HepG2 (cell line): ENCODE results near the gene EXOSC9. TPM values are rescaled to one million over a fixed set of nuclear protein-coding genes. Genes with fewer than 3 reads are reported as not detected.

Experiments used
- AGO1 ChIP-seq: fragments of 200-400 bp; formaldehyde crosslinking; IDR thresholded peaks from 2 replicates; pipeline ENCODE4 v1.6.1; 2017; ENCODE audit warnings: mild to moderate bottlenecking, low read depth, low read length, moderate library complexity; ENCODE audit not compliant: poor library complexity, severe bottlenecking
- ELF4 ChIP-seq: sonication (generic); formaldehyde crosslinking; IDR thresholded peaks from 2 replicates; pipeline ENCODE4 v1.5.0; 2020; ENCODE audit warnings: missing genetic modification reagents, mild to moderate bottlenecking, moderate library complexity, borderline replicate concordance
- GLMP ChIP-seq: sonication (generic); formaldehyde crosslinking; IDR thresholded peaks from 2 replicates; pipeline ENCODE4 v1.9.0; 2021; ENCODE audit warnings: missing genetic modification reagents, mild to moderate bottlenecking, borderline replicate concordance
- GPBP1L1 ChIP-seq: sonication (generic); formaldehyde crosslinking; IDR thresholded peaks from 2 replicates; pipeline ENCODE4 v1.5.0; 2020; ENCODE audit warnings: mild to moderate bottlenecking, missing genetic modification reagents
- HMG20B ChIP-seq: conservative IDR thresholded peaks from 2 replicates; pipeline ENCODE4 v1.6.1; 2016; ENCODE audit warnings: missing genetic modification reagents, missing compliant biosample characterization
- HNRNPK ChIP-seq: fragments of 200-400 bp; formaldehyde crosslinking; IDR thresholded peaks from 2 replicates; pipeline ENCODE4 v1.6.1; 2018; ENCODE audit warnings: low read length, low read depth, moderate library complexity, mild to moderate bottlenecking; ENCODE audit not compliant: poor library complexity, severe bottlenecking
- MNT ChIP-seq: fragments of 450-650 bp; IDR thresholded peaks from 2 replicates; pipeline ENCODE4 v1.6.1; 2016
- MTA1 ChIP-seq: sonication (generic); formaldehyde crosslinking; IDR thresholded peaks from 2 replicates; pipeline ENCODE4 v1.4.0; 2020; ENCODE audit warnings: missing genetic modification reagents, mild to moderate bottlenecking, borderline replicate concordance
- NCOA1 ChIP-seq: sonication (generic); formaldehyde crosslinking; IDR thresholded peaks from 2 replicates; pipeline ENCODE4 v1.9.0; 2021; ENCODE audit warnings: missing genetic modification reagents
- NKX3-1 ChIP-seq: sonication (generic); formaldehyde crosslinking; IDR thresholded peaks from 2 replicates; pipeline ENCODE4 v1.5.0; 2020; ENCODE audit warnings: missing genetic modification reagents
- NRL ChIP-seq: sonication (generic); formaldehyde crosslinking; IDR thresholded peaks from 2 replicates; pipeline ENCODE4 v1.5.0; 2020; ENCODE audit warnings: missing genetic modification reagents, mild to moderate bottlenecking, moderate library complexity, borderline replicate concordance
- TGIF2 ChIP-seq: IDR thresholded peaks from 2 replicates; pipeline ENCODE4 v1.6.1; 2016; ENCODE audit warnings: control low read depth, missing compliant biosample characterization
- THAP7 ChIP-seq: sonication (generic); formaldehyde crosslinking; IDR thresholded peaks from 2 replicates; pipeline ENCODE4 v1.8.1; 2023; ENCODE audit warnings: mild to moderate bottlenecking, missing genetic modification reagents
- ZNF136 ChIP-seq: sonication (generic); formaldehyde crosslinking; IDR thresholded peaks from 2 replicates; pipeline ENCODE4 v1.8.1; 2022; ENCODE audit warnings: low read depth, mild to moderate bottlenecking, moderate library complexity, missing genetic modification reagents
- ZNF180 ChIP-seq: sonication (generic); formaldehyde crosslinking; IDR thresholded peaks from 2 replicates; pipeline ENCODE4 v1.4.0; 2020; ENCODE audit warnings: low read depth, missing genetic modification reagents, borderline replicate concordance
- ZNF276 ChIP-seq: sonication (generic); formaldehyde crosslinking; IDR thresholded peaks from 2 replicates; pipeline ENCODE4 v1.4.0; 2020; ENCODE audit warnings: mild to moderate bottlenecking, low read depth, missing genetic modification reagents
- ZNF570 ChIP-seq: sonication (generic); formaldehyde crosslinking; IDR thresholded peaks from 2 replicates; pipeline ENCODE4 v1.4.0; 2020; ENCODE audit warnings: mild to moderate bottlenecking, missing genetic modification reagents, borderline replicate concordance
- ZNF652 ChIP-seq: IDR thresholded peaks from 2 replicates; pipeline ENCODE4 v1.6.1; 2016; ENCODE audit warnings: low read depth, borderline replicate concordance
- ZNF724P ChIP-seq: sonication (generic); formaldehyde crosslinking; IDR thresholded peaks from 2 replicates; pipeline ENCODE4 v1.8.0; 2022; ENCODE audit warnings: missing genetic modification reagents, borderline replicate concordance
- ZNF790 ChIP-seq: sonication (generic); formaldehyde crosslinking; IDR thresholded peaks from 2 replicates; pipeline ENCODE4 v1.8.0; 2022; ENCODE audit warnings: missing genetic modification reagents, mild to moderate bottlenecking, borderline replicate concordance
- polyA plus RNA-seq, 8 experiments: library from polyadenylated mRNA; depleted of rRNA in 3 of 8; stranded (reverse) in 7 of 8; unstranded in 1 of 8; fragments of >200 nt; fragmentation: Illumina TruSeq in 4 of 8; extraction: Trizol in 4 of 8; gene quantifications; 2 replicates each; pipeline versions ENCODE4 v1.2.1 to v1.2.3, GENCODE V29; 2011 to 2016; ENCODE audit warnings: low read depth in 4 of 8, missing spikeins in 1 of 8, mixed read lengths in 1 of 8; ENCODE audit not compliant: insufficient read depth in 1 of 8
- total RNA-seq, 5 experiments: library from RNA; depleted of rRNA; stranded (reverse); fragments of >200 nt; fragmentation: Illumina TruSeq; extraction: Trizol; gene quantifications; 2 replicates each; pipeline ENCODE4 v1.2.3, GENCODE V29; 2016; ENCODE audit warnings: low read depth in 1 of 5

The EXOSC9 gene
- total and polyA plus RNA-seq, 2 of the 13 experiments (the other 11 are each of a cell fraction or from before 2014, with no cell fraction given) = 26.0 to 48.0 TPM

GRCh38 chr4:121823505-121824170, 22.5 kb downstream of the EXOSC9 start, which contains the start of gene CCNA2 (continued):
- no peak for TF ChIP-seq HNRNPK
- peak; percentile 67; the same call in 1 of the 2 replicates for TF ChIP-seq NKX3-1
- peak; percentile 99 for TF ChIP-seq TGIF2 (CRISPR knock-in tag)
- TF ChIP-seq ZNF790 = peak; percentile 84; the same call in 1 of the 2 replicates
- peak; percentile 61 for TF ChIP-seq MNT
- no peak for TF ChIP-seq ZNF570 (CRISPR knock-in tag)
- TF ChIP-seq ZNF136 (CRISPR knock-in tag) = no peak
- TF ChIP-seq ZNF652 (CRISPR knock-in tag) = peak; percentile 62; the same call in 1 of the 2 replicates
- no peak for TF ChIP-seq GPBP1L1 (CRISPR knock-in tag)
- TF ChIP-seq GLMP = no peak
- no peak for TF ChIP-seq ELF4 (CRISPR knock-in tag)
- TF ChIP-seq NCOA1 = no peak
- TF ChIP-seq MTA1 (CRISPR knock-in tag) = peak; percentile 49; the same call in 1 of the 2 replicates
- TF ChIP-seq ZNF724P (CRISPR knock-in tag) = peak; percentile 46; the same call in 1 of the 2 replicates
- no peak for TF ChIP-seq ZNF180 (CRISPR knock-in tag)
- no peak for TF ChIP-seq AGO1
- no peak for TF ChIP-seq HMG20B (CRISPR knock-in tag)
- TF ChIP-seq NRL (CRISPR knock-in tag) = peak; percentile 71; the same call in 1 of the 2 replicates
- no peak for TF ChIP-seq ZNF276 (CRISPR knock-in tag)
- no peak for TF ChIP-seq THAP7 (CRISPR knock-in tag)
